Measurements from ENCODE around the gene TMEM88. TPM values are rescaled to one million over a fixed set of nuclear protein-coding genes. Genes with fewer than 3 reads are reported as not detected.

The TMEM88 gene
- total and polyA plus RNA-seq, 2 of the 8 experiments (the other 6 are each of a cell fraction or from before 2014, with no cell fraction given): 0.69 to 8.8 TPM

DNA sequence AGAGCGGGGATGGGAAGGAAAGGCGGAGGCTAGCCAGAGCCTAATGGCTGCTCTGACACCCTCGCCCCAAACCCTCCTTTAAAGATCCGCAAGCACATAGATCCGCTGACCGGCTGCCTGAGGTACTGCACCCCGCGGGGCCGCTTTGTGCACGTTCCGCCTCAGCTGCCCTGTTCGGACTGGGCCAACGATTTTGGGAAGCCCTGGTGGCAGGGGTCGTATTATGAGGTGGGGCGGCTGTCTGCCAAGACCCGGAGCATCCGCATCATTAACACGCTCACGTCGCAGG is 3.6 kb downstream of the TMEM88 start:
- H3K79me1 ChIP-seq (ENCODE audit: low read depth, low read length): no peaks in the 10 kb centered on the region
- no peak overlapping the region for H3K27ac ChIP-seq (ENCODE audit: low read depth, low read length)
- no peak overlapping the region for H2AK5ac ChIP-seq (ENCODE audit: low read depth, low read length)
- ChIA-PET CTCF (ENCODE audit: partially characterized antibody) (interaction anchor here (0.9 to 1.6 kb wide), 4 partner anchors 12 to 158 kb away, joined by 3 to 6 read pairs (median 3); no protein-coding TSS in a partner anchor), POLR2A (ENCODE audit: partially characterized antibody) (interaction anchor here (0.9 to 1.7 kb wide), 4 partner anchors 14 to 171 kb away, joined by 3 to 5 read pairs (median 3); partner anchors contain the start of gene TP53)
- no peak overlapping the region for H2BK15ac ChIP-seq (ENCODE audit: low read length)
- H3K23me2 ChIP-seq (ENCODE audit: low read depth, low read length): peaks cover 20% of the 10 kb centered on the region
- 0 out of 2 replicates have a peak overlapping the region, but pooled peaks have one; percentile 59 for H2AFZ ChIP-seq (ENCODE audit: low read length)
- H3K9me3 ChIP-seq (ENCODE audit: insufficient read depth in 2 of 2, low read depth in 1 of 2, low read length in 1 of 2): no peaks in the 10 kb centered on the region
- H4K91ac ChIP-seq (replicated peaks; ENCODE audit: insufficient read length, low read length): no peak overlapping the region
- H3K9ac ChIP-seq (replicated peaks in 1 of 4; ENCODE audit: extremely low read depth in 1 of 4, low read depth in 3 of 4, low read length in 3 of 4): peak overlapping the region in 3 of 4 experiments; percentile 79 to 95 (median 93); a peak in 6 of 7 replicates
- peaks cover 16 to 35% (median 31%) of the 10 kb centered on the region in 4 experiments for H3K27me3 ChIP-seq (replicated peaks in 1 of 4; ENCODE audit: control insufficient read depth in 3 of 4, extremely low read depth in 1 of 4, insufficient read depth in 3 of 4, low read length in 3 of 4)
- no peak overlapping the region for H2BK12ac ChIP-seq (ENCODE audit: low read depth, low read length)
- H3K79me2 ChIP-seq (ENCODE audit: control insufficient read depth in 1 of 2, insufficient read depth in 2 of 2, low read length in 2 of 2): peaks cover 0 to 5% of the 10 kb centered on the region in 2 experiments; a peak in 1 of 4 replicates
- no peak overlapping the region for H3K23ac ChIP-seq (ENCODE audit: insufficient read length)
- H3K56ac ChIP-seq (replicated peaks; ENCODE audit: insufficient read length, low read depth, low read length): no peak overlapping the region
- peaks cover 0 to 22% (median 18%) of the 10 kb centered on the region in 4 experiments; a peak in 6 of 7 replicates for H3K4me1 ChIP-seq (replicated peaks in 1 of 4; ENCODE audit: control insufficient read depth in 3 of 4, insufficient read depth in 4 of 4, low read length in 3 of 4)
- no peak overlapping the region for H2BK20ac ChIP-seq (ENCODE audit: low read length)
- DNase-seq (ENCODE audit: low read depth in 1 of 2, low spot score in 2 of 2) (no peak), FAIRE-seq (peak; percentile 42)
- H4K8ac ChIP-seq (ENCODE audit: extremely low read depth, insufficient read depth, low read length): no peak overlapping the region
- H3K4me3 ChIP-seq (ENCODE audit: extremely low read depth in 1 of 4, insufficient read depth in 2 of 4, low read depth in 3 of 4, low read length in 4 of 4): peak overlapping the region; percentile 70 to 86 (median 80)
- 7% methylated on average over 20 of the region's 20 CpGs; no CpG with 5 or more reads in 1 of the 2 experiments for WGBS, 2 experiments (ENCODE audit: extremely low coverage in 1 of 2, insufficient coverage in 1 of 2, insufficient read length in 1 of 2, insufficient replicate concordance in 2 of 2, low coverage in 1 of 2, low lambda C conversion rate in 2 of 2, missing lambda C conversion rate in 1 of 2)
- peak overlapping the region; percentile 74 to 97 for H3K4me2 ChIP-seq (ENCODE audit: insufficient read depth in 1 of 2, low read depth in 2 of 2, low read length in 2 of 2)
- H3K4ac ChIP-seq (replicated peaks; ENCODE audit: insufficient read length, low read depth, low read length): no peak overlapping the region
- TF ChIP-seq, protein P1, sequence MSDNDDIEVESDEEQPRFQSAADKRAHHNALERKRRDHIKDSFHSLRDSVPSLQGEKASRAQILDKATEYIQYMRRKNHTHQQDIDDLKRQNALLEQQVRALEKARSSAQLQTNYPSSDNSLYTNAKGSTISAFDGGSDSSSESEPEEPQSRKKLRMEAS (IDR thresholded peaks at IDR 0.05): 0 out of 2 replicates have a peak, but pooled peaks have one; percentile 3
- TF ChIP-seq SRF (IDR thresholded peaks at IDR 0.05; ENCODE audit: low read depth, low read length): no peak
- peak; percentile 64; the same call in 1 of the 2 replicates for TF ChIP-seq YY1 (IDR thresholded peaks at IDR 0.05; ENCODE audit: low read depth, low read length)
- TF ChIP-seq, protein P2, sequence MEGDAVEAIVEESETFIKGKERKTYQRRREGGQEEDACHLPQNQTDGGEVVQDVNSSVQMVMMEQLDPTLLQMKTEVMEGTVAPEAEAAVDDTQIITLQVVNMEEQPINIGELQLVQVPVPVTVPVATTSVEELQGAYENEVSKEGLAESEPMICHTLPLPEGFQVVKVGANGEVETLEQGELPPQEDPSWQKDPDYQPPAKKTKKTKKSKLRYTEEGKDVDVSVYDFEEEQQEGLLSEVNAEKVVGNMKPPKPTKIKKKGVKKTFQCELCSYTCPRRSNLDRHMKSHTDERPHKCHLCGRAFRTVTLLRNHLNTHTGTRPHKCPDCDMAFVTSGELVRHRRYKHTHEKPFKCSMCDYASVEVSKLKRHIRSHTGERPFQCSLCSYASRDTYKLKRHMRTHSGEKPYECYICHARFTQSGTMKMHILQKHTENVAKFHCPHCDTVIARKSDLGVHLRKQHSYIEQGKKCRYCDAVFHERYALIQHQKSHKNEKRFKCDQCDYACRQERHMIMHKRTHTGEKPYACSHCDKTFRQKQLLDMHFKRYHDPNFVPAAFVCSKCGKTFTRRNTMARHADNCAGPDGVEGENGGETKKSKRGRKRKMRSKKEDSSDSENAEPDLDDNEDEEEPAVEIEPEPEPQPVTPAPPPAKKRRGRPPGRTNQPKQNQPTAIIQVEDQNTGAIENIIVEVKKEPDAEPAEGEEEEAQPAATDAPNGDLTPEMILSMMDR (IDR thresholded peaks at IDR 0.05; ENCODE audit: control extremely low read depth in 1 of 3, insufficient read depth in 1 of 3, low read depth in 1 of 3, low read length in 3 of 3): peak in 2 of 3 experiments; percentile 33 to 45; a peak in 3 of 4 replicates
- no peaks in the 10 kb centered on the region for H3K36me3 ChIP-seq (ENCODE audit: control insufficient read depth in 2 of 4, insufficient read depth in 4 of 4, low read length in 3 of 4)
- no peak overlapping the region for H2BK5ac ChIP-seq (ENCODE audit: low read depth, low read length)
- H2BK120ac ChIP-seq (replicated peaks; ENCODE audit: low read depth, low read length): no peak overlapping the region
- H3K18ac ChIP-seq (ENCODE audit: extremely low read depth, low read length): no peak overlapping the region; the same call in 1 of the 2 replicates
- peaks cover 0 to 8% of the 10 kb centered on the region in 2 experiments for H4K20me1 ChIP-seq (replicated peaks in 1 of 2; ENCODE audit: control insufficient read depth in 1 of 2, insufficient read depth in 2 of 2, low read length in 2 of 2)
- no peak overlapping the region for H4K5ac ChIP-seq (ENCODE audit: insufficient read length, low read depth, low read length)
- no peak overlapping the region for H3K14ac ChIP-seq (ENCODE audit: insufficient read length)
